Fibroblast of lung (primary cell): ENCODE measurements around the gene ZNF385A.

Experiments
- CTCF ChIP-seq, 2 donors: IDR thresholded peaks in 1 of 2; conservative IDR thresholded peaks in 1 of 2; 1 replicate in 1 of 2; 2 replicates in 1 of 2; pipeline ENCODE4 v1.5.1; 2011 to 2012; ENCODE audit warnings: low read length in 2 of 2, control low read depth in 1 of 2, inconsistent platforms in 1 of 2, low read depth in 1 of 2, mild to moderate bottlenecking in 1 of 2
- EZH2 ChIP-seq: IDR thresholded peaks from 2 replicates; pipeline ENCODE4 v1.5.1; 2012; ENCODE audit warnings: low read length, control low read depth, mild to moderate bottlenecking; ENCODE audit errors: missing control alignments

- TF ChIP-seq CTCF (conservative IDR thresholded peaks at IDR 0.05 in 1 of 2, IDR thresholded peaks at IDR 0.05 in 1 of 2; ENCODE audit: low read depth in 1 of 2, low read length in 2 of 2) (no peak), EZH2 (no peak)
Observed at GRCh38 chr12:54431911-54432814, 47.6 kb upstream of the ZNF385A start.
